HG03439 (cell line): Measurements from ENCODE around the gene ZCCHC9.
"Not testable (repeated sequence)": the region's sequence is repeated elsewhere in the genome, so short reads cannot be mapped to it uniquely, and the experiment has no call there.

Experiments
- ATAC-seq: cut with Tn5 transposase; IDR thresholded peaks from one replicate; pipeline ENCODE4 v1.9.1; 2021; ENCODE audit warnings: mild to moderate bottlenecking, moderate library complexity; ENCODE audit not compliant: unreplicated experiment

ZCCHC9 gene

GRCh38 chr5:81305785-81306184, 4.4 kb downstream of the ZCCHC9 start:
- no peak for ATAC-seq

- no peak for ATAC-seq
These were observed 7.4 kb downstream of the ZCCHC9 start for GRCh38 chr5:81308836-81309235.

GRCh38 chr5:81310402-81311063, 9.1 kb downstream of the ZCCHC9 start:
- ATAC-seq: no peak

- ATAC-seq: no peak
These were observed 11.9 kb downstream of the ZCCHC9 start for GRCh38 chr5:81313278-81313677.

GRCh38 chr5:81313686-81314085, 12.3 kb downstream of the ZCCHC9 start:
- no peak for ATAC-seq

- ATAC-seq: no peak
These were observed 13.2 kb downstream of the ZCCHC9 start for GRCh38 chr5:81314581-81314980.

- no peak for ATAC-seq
These were observed 13.9 kb downstream of the ZCCHC9 start for GRCh38 chr5:81315336-81315735.

GRCh38 chr5:81315830-81316229, 14.4 kb downstream of the ZCCHC9 start:
- ATAC-seq: no peak

GRCh38 chr5:81316571-81316970, 15.2 kb downstream of the ZCCHC9 start:
- ATAC-seq: no peak

- no peak for ATAC-seq
These were observed 16.1 kb downstream of the ZCCHC9 start for GRCh38 chr5:81317536-81317935.

- no peak for ATAC-seq
These were observed 25.2 kb downstream of the ZCCHC9 start for GRCh38 chr5:81326554-81326953.

- no peak for ATAC-seq
These were observed 33.1 kb downstream of the ZCCHC9 start for GRCh38 chr5:81334304-81335061.

- no peak for ATAC-seq
These were observed 34.6 kb downstream of the ZCCHC9 start for GRCh38 chr5:81335946-81336345.

- ATAC-seq: no peak
These were observed 35.2 kb downstream of the ZCCHC9 start for GRCh38 chr5:81336556-81336955.

- no peak for ATAC-seq
These were observed 36.4 kb downstream of the ZCCHC9 start for GRCh38 chr5:81337803-81338202.

GRCh38 chr5:81338213-81338612, 36.8 kb downstream of the ZCCHC9 start:
- not testable (repeated sequence) for ATAC-seq

GRCh38 chr5:81344736-81345135, 43.3 kb downstream of the ZCCHC9 start:
- no peak for ATAC-seq

- ATAC-seq: no peak
These were observed 44.1 kb downstream of the ZCCHC9 start for GRCh38 chr5:81345411-81346003.

GRCh38 chr5:81349161-81349560, 47.8 kb downstream of the ZCCHC9 start:
- ATAC-seq: no peak

- ATAC-seq: no peak
These were observed 49.1 kb downstream of the ZCCHC9 start for GRCh38 chr5:81350507-81350906.

- no peak for ATAC-seq
These were observed 51.8 kb downstream of the ZCCHC9 start for GRCh38 chr5:81353189-81353588.

GRCh38 chr5:81354093-81354492, 52.7 kb downstream of the ZCCHC9 start:
- ATAC-seq: no peak
